Measurements from ENCODE around the gene COQ6.
"Not testable (repeated sequence)": the region's sequence is repeated elsewhere in the genome, so short reads cannot be mapped to it uniquely, and the experiment has no call there.

DNA sequence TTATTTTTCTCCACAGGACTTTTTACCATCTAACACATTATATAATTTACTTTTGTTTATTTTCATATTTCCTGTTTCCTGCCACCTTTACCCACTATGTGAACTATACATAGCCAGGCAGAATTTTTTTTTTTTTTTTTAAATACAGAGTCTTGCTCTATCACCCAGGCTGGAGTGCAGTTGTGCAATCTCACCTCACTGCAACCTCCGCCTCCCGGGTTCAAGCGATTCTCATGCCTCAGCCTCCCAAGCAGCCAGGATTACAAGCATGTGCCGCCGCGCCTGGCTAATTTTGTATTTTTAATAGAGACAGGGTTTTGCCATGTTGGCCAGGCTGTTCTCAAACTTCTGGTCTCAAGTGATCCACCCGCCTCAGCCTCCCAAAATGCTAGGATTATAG lies 44.8 kb downstream of the COQ6 start:
- TF ChIP-seq POLR2A (IDR thresholded peaks at IDR 0.05; ENCODE audit: extremely low read depth, insufficient read length): not testable (repeated sequence)
- TF ChIP-seq, protein P1, sequence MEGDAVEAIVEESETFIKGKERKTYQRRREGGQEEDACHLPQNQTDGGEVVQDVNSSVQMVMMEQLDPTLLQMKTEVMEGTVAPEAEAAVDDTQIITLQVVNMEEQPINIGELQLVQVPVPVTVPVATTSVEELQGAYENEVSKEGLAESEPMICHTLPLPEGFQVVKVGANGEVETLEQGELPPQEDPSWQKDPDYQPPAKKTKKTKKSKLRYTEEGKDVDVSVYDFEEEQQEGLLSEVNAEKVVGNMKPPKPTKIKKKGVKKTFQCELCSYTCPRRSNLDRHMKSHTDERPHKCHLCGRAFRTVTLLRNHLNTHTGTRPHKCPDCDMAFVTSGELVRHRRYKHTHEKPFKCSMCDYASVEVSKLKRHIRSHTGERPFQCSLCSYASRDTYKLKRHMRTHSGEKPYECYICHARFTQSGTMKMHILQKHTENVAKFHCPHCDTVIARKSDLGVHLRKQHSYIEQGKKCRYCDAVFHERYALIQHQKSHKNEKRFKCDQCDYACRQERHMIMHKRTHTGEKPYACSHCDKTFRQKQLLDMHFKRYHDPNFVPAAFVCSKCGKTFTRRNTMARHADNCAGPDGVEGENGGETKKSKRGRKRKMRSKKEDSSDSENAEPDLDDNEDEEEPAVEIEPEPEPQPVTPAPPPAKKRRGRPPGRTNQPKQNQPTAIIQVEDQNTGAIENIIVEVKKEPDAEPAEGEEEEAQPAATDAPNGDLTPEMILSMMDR (IDR thresholded peaks at IDR 0.05; ENCODE audit: low read depth, low read length): not testable (repeated sequence)
- TF ChIP-seq, protein P2, sequence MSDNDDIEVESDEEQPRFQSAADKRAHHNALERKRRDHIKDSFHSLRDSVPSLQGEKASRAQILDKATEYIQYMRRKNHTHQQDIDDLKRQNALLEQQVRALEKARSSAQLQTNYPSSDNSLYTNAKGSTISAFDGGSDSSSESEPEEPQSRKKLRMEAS (IDR thresholded peaks at IDR 0.05; ENCODE audit: low read depth, low read length): not testable (repeated sequence)

Data from NB4 (cell line).